A549 (cell line): ENCODE results near the gene ELL3. TPM values are rescaled to one million over a fixed set of nuclear protein-coding genes. Genes with fewer than 3 reads are reported as not detected.
A peak's percentile ranks its signal among the peaks of the same experiment; 100 is the strongest.

Experiments used
- ATAC-seq, 2 experiments: fragments of 200-7000 bp in 1 of 2; fragments of >200 bp in 1 of 2; cut with Nextera tagmentation in 1 of 2; cut with Tn5 transposase in 1 of 2; 3 replicates each; pipeline versions ENCODE4 v1.8.0 to v1.9.1; 2018 to 2020; ENCODE audit warnings: mild to moderate bottlenecking in 1 of 2, moderate library complexity in 1 of 2
- CTCF ChIA-PET: fragments of 300-600 bp; sonication (Branson Sonifier 250); formaldehyde crosslinking; extraction: SDS; loops from one replicate; lab custom pipeline; 2021; ENCODE audit warnings: antibody characterized with exemption, inconsistent platforms; lab: Yijun Ruan, JAX
- POLR2A ChIA-PET: fragments of 350-600 bp; formaldehyde crosslinking; extraction: SDS; loops from one replicate; lab custom pipeline; 2021; ENCODE audit warnings: antibody characterized with exemption, inconsistent platforms; lab: Yijun Ruan, JAX
- DNase-seq, 2 experiments: peaks; one replicate each; pipeline versions ENCODE4 v3.0.0 to v3.0.0-alpha.2; 2011 to 2016; ENCODE audit warnings: low read depth in 1 of 2, low spot score in 1 of 2
- FAIRE-seq: peaks from 2 replicates; lab custom pipeline; 2011; peaks lifted over from hg19 to GRCh38; lab: Jason Lieb, UNC
- H3K27ac ChIP-seq, 2 experiments: fragments of >200 bp; sonication (Bioruptor Twin); formaldehyde crosslinking; 3 replicates each; pipeline ENCODE4 v1.5.1; 2016 to 2017
- H3K4me1 ChIP-seq: fragments of >200 bp; sonication (Bioruptor Twin); formaldehyde crosslinking; 3 replicates; pipeline ENCODE4 v1.6.1; 2016
- H3K4me2 ChIP-seq: fragments of >200 bp; sonication (Bioruptor Twin); formaldehyde crosslinking; 3 replicates; pipeline ENCODE4 v1.6.1; 2016
- H3K4me3 ChIP-seq: fragments of >200 bp; sonication (Bioruptor Twin); formaldehyde crosslinking; 3 replicates; pipeline ENCODE4 v1.5.1; 2016
- H3K9me3 ChIP-seq: fragments of >200 bp; sonication (Bioruptor Twin); formaldehyde crosslinking; 3 replicates; pipeline ENCODE4 v1.6.1; 2016
- ATOH8 ChIP-seq: fragments of 250-450 bp; sonication (Bioruptor Pico); IDR thresholded peaks from 2 replicates; pipeline ENCODE4 v1.5.0; 2020; ENCODE audit warnings: low read depth, mild to moderate bottlenecking, moderate library complexity
- CTCF ChIP-seq: fragments of >200 bp; sonication (Bioruptor Twin); formaldehyde crosslinking; IDR thresholded peaks from 3 replicates; pipeline ENCODE4 v1.5.1; 2016
- E2F6 ChIP-seq: IDR thresholded peaks from 2 replicates; pipeline ENCODE4 v1.6.1; 2012; ENCODE audit warnings: low read depth, borderline replicate concordance
- EHF ChIP-seq: fragments of 250-450 bp; sonication (Bioruptor Pico); IDR thresholded peaks from 2 replicates; pipeline ENCODE4 v1.5.0; 2020; ENCODE audit warnings: mild to moderate bottlenecking
- ELK1 ChIP-seq: fragments of 150-350 bp; IDR thresholded peaks from 2 replicates; pipeline ENCODE4 v1.6.1; 2014; ENCODE audit warnings: low read depth, mild to moderate bottlenecking, low read length
- EP300 ChIP-seq, 2 experiments: fragments of >200 bp; sonication (Bioruptor Twin); formaldehyde crosslinking; IDR thresholded peaks; 2 replicates in 1 of 2; 3 replicates in 1 of 2; pipeline ENCODE4 v1.6.1; 2016 to 2017
- ESRRA ChIP-seq: fragments of 150-350 bp; IDR thresholded peaks from 2 replicates; pipeline ENCODE4 v1.6.1; 2014; ENCODE audit warnings: mild to moderate bottlenecking, low read length, borderline replicate concordance
- FOSB ChIP-seq: fragments of 250-450 bp; sonication (Bioruptor Pico); IDR thresholded peaks from 2 replicates; pipeline ENCODE4 v1.5.0; 2020; ENCODE audit warnings: mild to moderate bottlenecking, moderate library complexity
- FOXS1 ChIP-seq: fragments of 250-450 bp; sonication (Bioruptor Pico); IDR thresholded peaks from 2 replicates; pipeline ENCODE4 v1.5.0; 2020; ENCODE audit warnings: mild to moderate bottlenecking, moderate library complexity
- GATA3 ChIP-seq: IDR thresholded peaks from 2 replicates; pipeline ENCODE4 v1.6.1; 2012; ENCODE audit warnings: borderline replicate concordance
- HEYL ChIP-seq: fragments of 250-450 bp; sonication (Bioruptor Pico); IDR thresholded peaks from 2 replicates; pipeline ENCODE4 v1.8.0; 2021; ENCODE audit warnings: mild to moderate bottlenecking, moderate library complexity
- HOXA7 ChIP-seq: fragments of 250-450 bp; sonication (Bioruptor Pico); IDR thresholded peaks from 2 replicates; pipeline ENCODE4 v1.5.0; 2020; ENCODE audit warnings: mild to moderate bottlenecking, moderate library complexity
- HOXB5 ChIP-seq: fragments of 250-450 bp; sonication (Bioruptor Pico); IDR thresholded peaks from 2 replicates; pipeline ENCODE4 v1.5.0; 2020; ENCODE audit warnings: mild to moderate bottlenecking, moderate library complexity
- JUN ChIP-seq, 2 experiments: fragments of >200 bp; sonication (Bioruptor Twin); formaldehyde crosslinking; IDR thresholded peaks; 2 replicates in 1 of 2; 3 replicates in 1 of 2; pipeline ENCODE4 v1.6.1; 2016 to 2017
- MAZ ChIP-seq: fragments of 150-350 bp; IDR thresholded peaks from 2 replicates; pipeline ENCODE4 v1.6.1; 2014; ENCODE audit warnings: antibody characterized with exemption, low read depth, low read length, borderline replicate concordance
- NFE2L2 ChIP-seq: fragments of 150-350 bp; conservative IDR thresholded peaks from 2 replicates; pipeline ENCODE4 v1.6.1; 2014; ENCODE audit warnings: low read length
- POLR2AphosphoS2 ChIP-seq: conservative IDR thresholded peaks from 2 replicates; pipeline ENCODE4 v1.6.1; 2012; ENCODE audit warnings: low read length, improper control_type of control experiment, inconsistent platforms
- RNF2 ChIP-seq: fragments of 200-600 bp; sonication (generic); IDR thresholded peaks from 2 replicates; pipeline ENCODE4 v1.6.1; 2016; ENCODE audit warnings: low read depth, mild to moderate bottlenecking, antibody characterized with exemption, moderate library complexity, borderline replicate concordance
- TFCP2L1 ChIP-seq: fragments of 250-450 bp; sonication (Bioruptor Pico); IDR thresholded peaks from 2 replicates; pipeline ENCODE4 v1.5.0; 2021; ENCODE audit warnings: mild to moderate bottlenecking
- TP53 ChIP-seq: fragments of 250-450 bp; sonication (Bioruptor Pico); IDR thresholded peaks from 2 replicates; pipeline ENCODE4 v1.5.0; 2021; ENCODE audit warnings: mild to moderate bottlenecking, moderate library complexity
- USF2 ChIP-seq: fragments of 450-650 bp; IDR thresholded peaks from 2 replicates; pipeline ENCODE4 v1.6.1; 2014; ENCODE audit warnings: antibody characterized with exemption
- ZC3H11A ChIP-seq: fragments of 450-650 bp; IDR thresholded peaks from 2 replicates; pipeline ENCODE4 v1.6.1; 2014; ENCODE audit warnings: antibody characterized with exemption, mild to moderate bottlenecking
- ZSCAN20 ChIP-seq: fragments of 250-450 bp; sonication (Bioruptor Pico); IDR thresholded peaks from 2 replicates; pipeline ENCODE4 v1.8.0; 2022; ENCODE audit warnings: mild to moderate bottlenecking, moderate library complexity
- WGBS: methylation state at CpG from one replicate; pipeline ENCODE4 v1.1.6; 2017; ENCODE audit errors: missing lambda C conversion rate; 5-methylcytosine and 5-hydroxymethylcytosine counted together
- polyA plus RNA-seq, 4 experiments: library from polyadenylated mRNA; depleted of rRNA in 3 of 4; stranded (reverse); fragments of >200 nt; fragmentation: RNase III in 1 of 4; extraction: RNeasy Plus Mini Kit Qiagen cat#74134 plus additional on column Dnase treatment in 1 of 4; gene quantifications; 2 replicates in 3 of 4; 3 replicates in 1 of 4; pipeline ENCODE4 v1.2.3, GENCODE V29; 2011 to 2017
- TF ChIP-seq, protein P1 (sequence below): IDR thresholded peaks from 2 replicates; pipeline ENCODE4 v1.6.1; 2012

Gene ELL3
- polyA plus RNA-seq, 2 of the 4 experiments (the other 2 are of a cell fraction): 1.4 to 2.1 TPM

DNA sequence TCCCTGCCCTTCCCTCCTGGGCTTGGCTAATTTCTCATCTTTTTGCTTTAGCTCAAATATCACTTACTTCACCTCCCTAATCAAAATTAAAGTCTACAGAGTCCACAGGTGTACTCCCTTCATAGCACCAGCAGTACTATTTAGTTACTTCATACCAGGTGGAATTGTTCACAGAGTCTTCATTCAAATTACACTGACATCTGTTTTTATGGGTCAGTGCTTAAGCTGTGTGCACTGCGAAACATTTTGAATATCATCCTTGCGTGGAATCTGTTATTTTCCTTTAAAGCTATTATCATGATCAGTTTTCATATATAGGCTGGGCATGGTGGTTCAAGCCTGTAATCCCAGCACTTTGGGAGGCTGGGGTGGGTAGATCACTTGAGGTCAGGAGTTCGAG is 12.6 kb upstream of the ELL3 start:
- POLR2A ChIA-PET: no interaction called here
- H3K4me2 ChIP-seq: no peak overlapping the region
- TF ChIP-seq FOXS1 (no peak), ATOH8 (no peak), ZC3H11A (no peak), ELK1 (no peak), ESRRA (no peak)
- no peak overlapping the region for H3K4me3 ChIP-seq
- FAIRE-seq (no peak), DNase-seq (no peak), ATAC-seq (no peak)
- CTCF ChIA-PET: interaction anchor here (6.5 kb wide), 1 partner anchor 11 kb away, joined by 47 read pairs; the partner anchor contains the start of gene ELL3
- no peaks in the 10 kb centered on the region for H3K9me3 ChIP-seq
- H3K4me1 ChIP-seq: peaks cover 14% of the 10 kb centered on the region; the same call in 2 of the 3 replicates
- 91% methylated on average over 3 of the region's 3 CpGs for WGBS
- H3K27ac ChIP-seq: no peak overlapping the region

DNA sequence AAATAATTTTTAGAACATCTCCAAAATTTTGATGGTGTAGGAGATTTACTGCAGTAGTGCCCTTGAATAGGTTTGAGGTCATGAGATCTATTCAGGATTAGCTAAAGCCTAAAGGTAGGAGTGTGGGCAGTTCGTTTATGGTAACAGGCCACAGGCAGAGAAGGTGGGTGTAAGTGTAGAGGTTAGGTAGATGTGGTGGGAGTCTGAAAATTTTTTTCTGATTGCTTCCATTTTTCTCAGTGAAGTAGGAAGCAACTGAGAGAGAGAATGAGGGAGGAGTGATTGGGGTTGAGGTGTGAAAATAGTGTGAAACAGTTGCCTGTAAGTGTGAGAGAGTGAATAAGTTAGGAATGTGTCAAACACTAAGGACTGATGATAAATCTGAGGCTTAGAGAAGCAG is 2.2 kb upstream of the ELL3 start:
- ChIA-PET POLR2A (no interaction called here), CTCF (interaction anchor here (0.7 to 6.9 kb wide), 2 partner anchors 11 to 428 kb away, joined by 3 to 47 read pairs; partner anchors contain the start of gene SERF2)

DNA sequence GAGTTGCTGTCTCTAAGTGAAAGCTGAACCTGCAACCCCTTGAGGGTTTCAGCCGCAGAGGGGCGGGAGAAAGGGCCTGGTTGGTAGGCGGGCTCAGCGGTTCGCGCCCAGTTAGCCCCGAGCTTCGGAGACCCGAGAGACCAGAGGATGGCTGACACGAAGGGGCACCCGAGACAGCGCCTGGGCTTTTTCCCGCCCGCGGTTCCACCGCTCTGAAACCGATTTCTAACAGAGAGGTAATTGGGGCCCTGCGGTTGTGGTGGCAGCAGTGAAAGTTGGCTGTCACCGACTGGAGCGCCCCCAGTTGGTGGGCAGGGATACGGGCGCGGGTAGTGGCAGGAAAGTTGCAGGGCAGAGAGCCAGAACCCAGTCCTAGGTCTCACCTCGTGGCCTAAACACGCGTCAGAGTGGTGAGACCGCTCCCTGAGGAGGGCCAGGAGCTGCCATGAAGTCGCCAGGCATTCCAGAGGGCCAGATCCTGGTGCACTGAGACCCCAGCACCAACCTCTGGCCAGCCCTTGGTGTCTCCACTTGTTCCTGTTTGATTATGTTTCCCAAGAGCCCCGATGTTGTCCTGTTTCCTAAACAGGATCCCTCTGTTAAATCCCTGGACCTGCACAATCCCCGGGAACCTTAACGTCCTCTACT is 625 bp upstream of the ELL3 start:
- ATAC-seq (peak; percentile 72 to 88), FAIRE-seq (no peak), DNase-seq (peak in 1 of 2 experiments; percentile 79)
- TF ChIP-seq EP300 (IDR thresholded peaks at IDR 0.05) (no peak), CTCF (peak; percentile 70), RNF2 (no peak), FOSB (CRISPR knock-in tag) (no peak), HOXB5 (CRISPR knock-in tag) (no peak), POLR2AphosphoS2 (no peak), USF2 (no peak), NFE2L2 (no peak), JUN (IDR thresholded peaks at IDR 0.05) (peak in 1 of 2 experiments; percentile 41; a peak in 1 of 5 replicates), FOXS1 (no peak), ZSCAN20 (CRISPR knock-in tag) (no peak), HOXA7 (CRISPR knock-in tag) (no peak), E2F6 (peak; percentile 89)
- TF ChIP-seq, protein P1, sequence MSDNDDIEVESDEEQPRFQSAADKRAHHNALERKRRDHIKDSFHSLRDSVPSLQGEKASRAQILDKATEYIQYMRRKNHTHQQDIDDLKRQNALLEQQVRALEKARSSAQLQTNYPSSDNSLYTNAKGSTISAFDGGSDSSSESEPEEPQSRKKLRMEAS: peak; percentile 91
- H3K9me3 ChIP-seq: no peaks in the 10 kb centered on the region
- 0 out of 3 replicates have a peak, but pooled peaks cover 8% of the 10 kb centered on the region for H3K4me1 ChIP-seq
- peak overlapping the region; percentile 60 for H3K4me3 ChIP-seq
- peak overlapping the region; percentile 84 for H3K4me2 ChIP-seq
- 1% methylated on average over 17 of the region's 31 CpGs for WGBS
- ChIA-PET POLR2A (interaction anchor here (0.6 to 1.4 kb wide), 4 partner anchors 14 to 519 kb away, joined by 3 to 7 read pairs (median 4); partner anchors contain the start of genes HYPK, MFAP1 and SERINC4), CTCF (interaction anchor here (0.7 to 6.9 kb wide), 9 partner anchors 8 to 32 kb away, joined by 3 to 47 read pairs (median 3); partner anchors contain the start of gene SERF2)
- peak overlapping the region; percentile 77 to 91 for H3K27ac ChIP-seq

More for the DNA sequence above, 2.2 kb upstream of the ELL3 start:
- H3K4me2 ChIP-seq: no peak overlapping the region
- 86% methylated on average over 1 of the region's 1 CpG for WGBS
- H3K27ac ChIP-seq: no peak overlapping the region
- ATAC-seq (no peak), DNase-seq (no peak), FAIRE-seq (no peak)
- no peak overlapping the region for H3K4me3 ChIP-seq
- 0 out of 3 replicates have a peak, but pooled peaks cover 8% of the 10 kb centered on the region for H3K4me1 ChIP-seq
- TF ChIP-seq EHF (no peak), MAZ (no peak), GATA3 (no peak), TFCP2L1 (no peak), HEYL (CRISPR knock-in tag) (no peak), TP53 (CRISPR knock-in tag) (no peak)
- H3K9me3 ChIP-seq: no peaks in the 10 kb centered on the region
